WTC11 (cell line): ENCODE data around the gene HTR3C.

Experiments used
- MXD4 ChIP-seq: fragments of 250-450 bp; sonication (Bioruptor Pico); IDR thresholded peaks from 2 replicates; pipeline ENCODE4 v1.8.0; 2021; ENCODE audit warnings: mild to moderate bottlenecking, moderate library complexity, borderline replicate concordance
- NFE2L1 ChIP-seq: sonication (generic); formaldehyde crosslinking; IDR thresholded peaks from 2 replicates; pipeline ENCODE4 v1.8.1; 2023; ENCODE audit warnings: missing genetic modification reagents
- NFYB ChIP-seq: sonication (generic); formaldehyde crosslinking; conservative IDR thresholded peaks from 2 replicates; pipeline ENCODE4 v1.8.0; 2022; ENCODE audit warnings: low read depth, missing genetic modification reagents
- TEAD4 ChIP-seq: sonication (generic); formaldehyde crosslinking; IDR thresholded peaks from 2 replicates; pipeline ENCODE4 v1.8.0; 2022; ENCODE audit warnings: mild to moderate bottlenecking, missing genetic modification reagents
- TP53 ChIP-seq: sonication (generic); formaldehyde crosslinking; IDR thresholded peaks from 2 replicates; pipeline ENCODE4 v1.8.1; 2023; ENCODE audit warnings: mild to moderate bottlenecking, missing genetic modification reagents
- ZNF281 ChIP-seq: sonication (generic); formaldehyde crosslinking; IDR thresholded peaks from 2 replicates; pipeline ENCODE4 v1.8.0; 2023; ENCODE audit warnings: mild to moderate bottlenecking, missing genetic modification reagents
- TF ChIP-seq, protein P1 (sequence below): sonication (generic); formaldehyde crosslinking; IDR thresholded peaks from 2 replicates; pipeline ENCODE4 v1.8.0; 2022; ENCODE audit warnings: mild to moderate bottlenecking, missing genetic modification reagents
- TF ChIP-seq, protein P2 (sequence below): fragments of 200-600 bp; IDR thresholded peaks from 2 replicates; pipeline ENCODE4 v1.8.0; 2022; ENCODE audit warnings: antibody characterized with exemption

- TF ChIP-seq TP53 (CRISPR knock-in tag) (no peak), TEAD4 (no peak), ZNF281 (no peak), MXD4 (CRISPR knock-in tag) (no peak), NFE2L1 (CRISPR knock-in tag) (no peak), NFYB (no peak)
- TF ChIP-seq, protein P1, sequence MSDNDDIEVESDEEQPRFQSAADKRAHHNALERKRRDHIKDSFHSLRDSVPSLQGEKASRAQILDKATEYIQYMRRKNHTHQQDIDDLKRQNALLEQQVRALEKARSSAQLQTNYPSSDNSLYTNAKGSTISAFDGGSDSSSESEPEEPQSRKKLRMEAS = no peak
- TF ChIP-seq, protein P2, sequence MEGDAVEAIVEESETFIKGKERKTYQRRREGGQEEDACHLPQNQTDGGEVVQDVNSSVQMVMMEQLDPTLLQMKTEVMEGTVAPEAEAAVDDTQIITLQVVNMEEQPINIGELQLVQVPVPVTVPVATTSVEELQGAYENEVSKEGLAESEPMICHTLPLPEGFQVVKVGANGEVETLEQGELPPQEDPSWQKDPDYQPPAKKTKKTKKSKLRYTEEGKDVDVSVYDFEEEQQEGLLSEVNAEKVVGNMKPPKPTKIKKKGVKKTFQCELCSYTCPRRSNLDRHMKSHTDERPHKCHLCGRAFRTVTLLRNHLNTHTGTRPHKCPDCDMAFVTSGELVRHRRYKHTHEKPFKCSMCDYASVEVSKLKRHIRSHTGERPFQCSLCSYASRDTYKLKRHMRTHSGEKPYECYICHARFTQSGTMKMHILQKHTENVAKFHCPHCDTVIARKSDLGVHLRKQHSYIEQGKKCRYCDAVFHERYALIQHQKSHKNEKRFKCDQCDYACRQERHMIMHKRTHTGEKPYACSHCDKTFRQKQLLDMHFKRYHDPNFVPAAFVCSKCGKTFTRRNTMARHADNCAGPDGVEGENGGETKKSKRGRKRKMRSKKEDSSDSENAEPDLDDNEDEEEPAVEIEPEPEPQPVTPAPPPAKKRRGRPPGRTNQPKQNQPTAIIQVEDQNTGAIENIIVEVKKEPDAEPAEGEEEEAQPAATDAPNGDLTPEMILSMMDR = no peak
These were observed 20.8 kb downstream of the HTR3C start for GRCh38 chr3:184073621-184074020.
